ENCODE results near the gene ZSCAN22. TPM values are rescaled to one million over a fixed set of nuclear protein-coding genes. Genes with fewer than 3 reads are reported as not detected.

Gene ZSCAN22
- total and polyA plus RNA-seq, 8 donors, result 0.45 to 5.2 (median 1.3) TPM; not detected in 1

DNA sequence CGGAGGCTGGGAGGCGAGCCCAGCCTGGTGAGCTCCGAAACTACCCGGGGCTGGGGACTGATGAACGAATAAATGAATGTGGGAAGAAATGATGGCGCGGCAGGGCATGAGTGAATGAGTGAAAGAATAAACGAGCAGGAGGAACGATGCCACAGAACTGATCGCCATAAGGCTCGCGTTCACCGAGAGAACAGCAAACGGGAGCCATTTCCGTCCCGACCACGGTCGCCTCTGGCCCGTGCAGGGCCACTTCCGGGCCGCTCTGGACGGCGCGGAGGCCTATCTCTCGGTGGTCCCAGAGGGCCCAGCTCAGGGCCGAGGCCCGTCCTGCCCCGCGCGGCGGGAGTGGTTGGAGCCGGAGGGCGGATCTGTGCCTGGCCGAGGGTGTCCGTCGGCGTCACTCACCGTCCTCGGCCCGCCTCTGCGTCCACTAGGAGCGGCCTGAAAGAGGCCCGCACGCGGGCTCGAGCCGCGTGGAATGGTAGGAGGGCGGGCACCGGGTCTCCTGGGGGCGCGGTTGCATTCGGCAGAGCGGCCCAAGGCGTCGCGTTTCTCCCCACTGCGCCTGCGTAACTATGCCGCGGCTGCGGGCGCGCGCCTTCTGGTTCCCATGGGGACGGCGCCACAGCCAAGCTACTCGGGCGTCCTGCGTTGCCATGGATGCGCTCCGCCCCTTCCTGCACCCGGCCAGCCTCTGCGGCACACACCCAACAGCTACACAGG is 35.6 kb downstream of the ZSCAN22 start, which contains the start of gene ZNF497:
TSS of gene ZNF497 (minus strand) at position 480 of the 723 bp plus-strand sequence. CDS start 5,116 bp downstream, outside the sequence.
- peak; percentile 98 to 99 for DNase-seq
- Histone ChIP-seq H3K4me3 (peak within 1 kb of the TSS; percentile 63 to 82 (median 74)), H3K36me3 (peaks cover 0 to 13% (median 0%) of the 10 kb centered on the region in 4 donors), H3K4me1 (peaks cover 4 to 21% (median 15%) of the 10 kb centered on the region in 4 donors), H3K27me3 (peaks cover 0 to 9% (median 0%) of the 10 kb centered on the region in 3 donors), H3K9me3 (no peaks in the 10 kb centered on the region), H3K27ac (peak within 1 kb of the TSS; percentile 93 to 95 (median 94))
- TF ChIP-seq POLR2A (IDR thresholded peaks at IDR 0.05) (peak in 1 of 4 donors; percentile 56), POLR2AphosphoS5 (IDR thresholded peaks at IDR 0.05) (peak in 2 of 3 donors; percentile 62 to 85), EP300 (IDR thresholded peaks at IDR 0.05) (peak; percentile 9)
- TF ChIP-seq, protein P1, sequence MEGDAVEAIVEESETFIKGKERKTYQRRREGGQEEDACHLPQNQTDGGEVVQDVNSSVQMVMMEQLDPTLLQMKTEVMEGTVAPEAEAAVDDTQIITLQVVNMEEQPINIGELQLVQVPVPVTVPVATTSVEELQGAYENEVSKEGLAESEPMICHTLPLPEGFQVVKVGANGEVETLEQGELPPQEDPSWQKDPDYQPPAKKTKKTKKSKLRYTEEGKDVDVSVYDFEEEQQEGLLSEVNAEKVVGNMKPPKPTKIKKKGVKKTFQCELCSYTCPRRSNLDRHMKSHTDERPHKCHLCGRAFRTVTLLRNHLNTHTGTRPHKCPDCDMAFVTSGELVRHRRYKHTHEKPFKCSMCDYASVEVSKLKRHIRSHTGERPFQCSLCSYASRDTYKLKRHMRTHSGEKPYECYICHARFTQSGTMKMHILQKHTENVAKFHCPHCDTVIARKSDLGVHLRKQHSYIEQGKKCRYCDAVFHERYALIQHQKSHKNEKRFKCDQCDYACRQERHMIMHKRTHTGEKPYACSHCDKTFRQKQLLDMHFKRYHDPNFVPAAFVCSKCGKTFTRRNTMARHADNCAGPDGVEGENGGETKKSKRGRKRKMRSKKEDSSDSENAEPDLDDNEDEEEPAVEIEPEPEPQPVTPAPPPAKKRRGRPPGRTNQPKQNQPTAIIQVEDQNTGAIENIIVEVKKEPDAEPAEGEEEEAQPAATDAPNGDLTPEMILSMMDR (IDR thresholded peaks at IDR 0.05), result no peak
- intact Hi-C loops (cut with DNase I; ENCODE audit: low total_unique reads), result no loop called here
- WGBS, 5 donors, result 0 to 1% (median 1%) methylated on average over 55 to 74 of the region's 74 CpGs

DNA sequence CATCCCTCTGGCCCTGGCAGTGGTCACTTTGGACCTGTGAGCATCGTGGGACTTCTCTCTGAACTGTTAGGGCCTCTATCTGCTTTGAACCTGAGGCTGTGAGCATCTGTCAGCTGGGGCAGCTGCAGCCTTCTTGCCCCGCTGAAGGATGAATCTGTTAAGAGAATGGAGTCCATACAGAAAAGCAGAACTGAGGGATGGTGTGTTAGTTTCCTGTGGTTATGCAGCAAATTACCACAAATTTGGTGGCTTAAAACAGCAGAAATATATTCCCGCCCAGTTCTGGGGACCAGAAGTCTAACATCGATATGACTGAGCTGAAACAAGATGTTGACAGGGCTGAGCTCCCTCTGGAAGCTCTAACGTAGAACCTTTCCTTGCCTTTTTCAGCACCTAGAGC is 37.4 kb downstream of the ZSCAN22 start:
- WGBS, 5 donors, result 70 to 84% (median 82%) methylated on average over 5 of the region's 5 CpGs
- DNase-seq, result no peak

DNA sequence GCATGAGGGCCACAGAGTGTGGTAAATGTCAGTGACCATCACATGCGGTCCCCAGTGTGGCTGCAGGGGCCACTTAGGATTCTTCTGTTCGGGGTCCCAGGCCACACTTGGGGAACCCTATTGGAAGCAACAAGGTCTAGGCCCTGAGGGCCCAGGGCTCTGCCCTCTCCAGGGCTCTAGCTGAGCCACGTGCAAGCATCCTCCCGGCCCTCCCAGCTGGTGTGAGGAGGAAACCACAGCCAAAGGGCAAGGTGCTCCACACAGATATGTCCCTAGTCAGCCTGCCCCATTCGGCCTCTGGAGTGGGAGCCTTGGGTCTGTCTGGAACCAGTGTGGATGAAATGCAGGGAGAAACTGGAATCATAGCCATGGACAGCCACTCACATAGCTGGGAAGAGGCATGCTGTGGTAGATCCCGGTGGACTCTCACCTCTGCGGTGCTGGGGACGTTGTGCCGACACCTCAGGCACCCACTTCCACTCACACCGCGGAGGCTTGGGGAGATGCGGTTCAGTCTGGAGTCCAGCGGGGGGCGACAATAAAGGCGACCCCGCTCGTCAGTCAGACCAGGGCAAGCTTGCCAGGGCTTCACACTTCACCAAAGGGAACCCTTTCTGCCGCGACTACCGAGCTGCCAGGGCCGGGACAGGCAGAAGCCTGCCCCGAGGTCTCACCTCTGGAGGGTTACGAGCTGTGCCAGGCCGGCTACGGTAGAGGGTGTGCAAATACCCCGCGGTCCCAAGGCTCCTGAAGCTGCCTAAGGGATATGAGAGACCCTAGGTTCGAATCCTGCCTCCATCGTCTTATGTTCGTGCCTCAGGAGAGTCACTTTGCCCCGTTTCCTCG is 40.0 kb downstream of the ZSCAN22 start:
- Histone ChIP-seq H3K9me3 (no peaks in the 10 kb centered on the region), H3K27me3 (no peaks in the 10 kb centered on the region), H3K4me3 (no peak overlapping the region), H3K36me3 (peaks cover 0 to 16% (median 7%) of the 10 kb centered on the region in 4 donors), H3K4me1 (peaks cover under 1 to 14% (median 5%) of the 10 kb centered on the region in 4 donors), H3K27ac (no peak overlapping the region)
- TF ChIP-seq, protein P1 (IDR thresholded peaks at IDR 0.05), result no peak
- no peak for TF ChIP-seq POLR2A (IDR thresholded peaks at IDR 0.05)
- no peak for TF ChIP-seq EP300 (IDR thresholded peaks at IDR 0.05)
- no peak for TF ChIP-seq POLR2AphosphoS5 (IDR thresholded peaks at IDR 0.05)
- intact Hi-C loops (cut with DNase I; ENCODE audit: low total_unique reads), result no loop called here
- 88 to 93% (median 91%) methylated on average over 28 to 32 of the region's 32 CpGs for WGBS, 5 donors
- peak in 1 of 2 donors; percentile 2 for DNase-seq

More for the DNA sequence above, 37.4 kb downstream of the ZSCAN22 start:
- Histone ChIP-seq H3K9me3 (no peaks in the 10 kb centered on the region), H3K27ac (no peak overlapping the region), H3K4me3 (no peak overlapping the region), H3K27me3 (no peaks in the 10 kb centered on the region), H3K36me3 (peaks cover 0 to 16% (median 7%) of the 10 kb centered on the region in 4 donors), H3K4me1 (peaks cover 4 to 20% (median 11%) of the 10 kb centered on the region in 4 donors)
- TF ChIP-seq EP300 (IDR thresholded peaks at IDR 0.05) (no peak), POLR2AphosphoS5 (IDR thresholded peaks at IDR 0.05) (no peak), POLR2A (IDR thresholded peaks at IDR 0.05) (no peak)
- TF ChIP-seq, protein P1 (IDR thresholded peaks at IDR 0.05), result no peak
- intact Hi-C loops (cut with DNase I; ENCODE audit: low total_unique reads), result no loop called here
